GM12872 (cell line): ENCODE data around the gene HOXA6.

Experiments
- TF ChIP-seq, protein P1 (sequence below): IDR thresholded peaks from 3 replicates; pipeline ENCODE4 v1.5.1; 2011; ENCODE audit warnings: low read depth, mild to moderate bottlenecking, low read length, moderate library complexity; ENCODE audit not compliant: insufficient read depth

Gene HOXA6

GRCh38 chr7:27160145-27160545 lies 12.6 kb upstream of the HOXA6 start:
- TF ChIP-seq, protein P1, sequence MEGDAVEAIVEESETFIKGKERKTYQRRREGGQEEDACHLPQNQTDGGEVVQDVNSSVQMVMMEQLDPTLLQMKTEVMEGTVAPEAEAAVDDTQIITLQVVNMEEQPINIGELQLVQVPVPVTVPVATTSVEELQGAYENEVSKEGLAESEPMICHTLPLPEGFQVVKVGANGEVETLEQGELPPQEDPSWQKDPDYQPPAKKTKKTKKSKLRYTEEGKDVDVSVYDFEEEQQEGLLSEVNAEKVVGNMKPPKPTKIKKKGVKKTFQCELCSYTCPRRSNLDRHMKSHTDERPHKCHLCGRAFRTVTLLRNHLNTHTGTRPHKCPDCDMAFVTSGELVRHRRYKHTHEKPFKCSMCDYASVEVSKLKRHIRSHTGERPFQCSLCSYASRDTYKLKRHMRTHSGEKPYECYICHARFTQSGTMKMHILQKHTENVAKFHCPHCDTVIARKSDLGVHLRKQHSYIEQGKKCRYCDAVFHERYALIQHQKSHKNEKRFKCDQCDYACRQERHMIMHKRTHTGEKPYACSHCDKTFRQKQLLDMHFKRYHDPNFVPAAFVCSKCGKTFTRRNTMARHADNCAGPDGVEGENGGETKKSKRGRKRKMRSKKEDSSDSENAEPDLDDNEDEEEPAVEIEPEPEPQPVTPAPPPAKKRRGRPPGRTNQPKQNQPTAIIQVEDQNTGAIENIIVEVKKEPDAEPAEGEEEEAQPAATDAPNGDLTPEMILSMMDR, result no peak

DNA sequence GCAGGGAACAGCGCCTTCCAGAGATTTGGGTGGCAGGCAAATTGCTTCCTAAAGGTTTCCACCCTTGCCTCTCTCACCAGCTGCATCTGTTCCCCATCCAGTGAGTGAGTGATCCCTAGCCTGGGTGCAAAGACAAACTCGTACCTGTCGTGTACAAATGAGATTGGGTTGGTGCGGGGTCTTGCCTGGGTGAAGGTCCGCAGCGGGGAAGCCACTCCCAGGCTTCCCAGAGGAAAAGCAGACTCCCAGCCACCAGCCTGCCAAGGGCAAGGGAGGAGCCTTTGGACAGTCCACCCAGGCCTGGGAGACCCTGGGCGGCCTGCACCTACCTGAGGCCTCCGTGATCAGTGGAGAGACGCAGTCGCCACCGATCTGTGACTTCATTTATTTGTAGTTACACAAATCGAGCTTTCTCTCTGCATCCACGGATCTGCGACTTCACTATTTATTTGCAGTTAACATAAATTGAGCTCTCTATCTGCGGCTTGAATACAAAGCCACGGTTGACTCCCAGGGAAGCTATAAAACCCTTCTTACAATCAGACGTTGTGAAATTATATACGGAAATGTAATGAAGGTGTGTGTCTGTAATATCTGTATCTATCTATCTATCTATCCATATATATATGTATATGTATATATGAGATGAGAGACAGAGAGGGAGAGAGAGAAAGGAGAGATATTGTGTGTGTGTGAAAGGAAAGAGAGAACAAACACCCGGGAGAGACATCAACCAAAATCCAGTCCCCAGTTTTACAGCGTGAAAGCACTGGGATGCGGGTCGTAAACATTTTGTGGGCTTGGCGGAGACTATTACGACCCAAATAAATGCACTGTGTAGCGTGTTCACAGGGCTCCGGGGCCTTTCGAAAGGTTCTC lies 11.9 kb upstream of the HOXA6 start:
- TF ChIP-seq, protein P1, result no peak

DNA sequence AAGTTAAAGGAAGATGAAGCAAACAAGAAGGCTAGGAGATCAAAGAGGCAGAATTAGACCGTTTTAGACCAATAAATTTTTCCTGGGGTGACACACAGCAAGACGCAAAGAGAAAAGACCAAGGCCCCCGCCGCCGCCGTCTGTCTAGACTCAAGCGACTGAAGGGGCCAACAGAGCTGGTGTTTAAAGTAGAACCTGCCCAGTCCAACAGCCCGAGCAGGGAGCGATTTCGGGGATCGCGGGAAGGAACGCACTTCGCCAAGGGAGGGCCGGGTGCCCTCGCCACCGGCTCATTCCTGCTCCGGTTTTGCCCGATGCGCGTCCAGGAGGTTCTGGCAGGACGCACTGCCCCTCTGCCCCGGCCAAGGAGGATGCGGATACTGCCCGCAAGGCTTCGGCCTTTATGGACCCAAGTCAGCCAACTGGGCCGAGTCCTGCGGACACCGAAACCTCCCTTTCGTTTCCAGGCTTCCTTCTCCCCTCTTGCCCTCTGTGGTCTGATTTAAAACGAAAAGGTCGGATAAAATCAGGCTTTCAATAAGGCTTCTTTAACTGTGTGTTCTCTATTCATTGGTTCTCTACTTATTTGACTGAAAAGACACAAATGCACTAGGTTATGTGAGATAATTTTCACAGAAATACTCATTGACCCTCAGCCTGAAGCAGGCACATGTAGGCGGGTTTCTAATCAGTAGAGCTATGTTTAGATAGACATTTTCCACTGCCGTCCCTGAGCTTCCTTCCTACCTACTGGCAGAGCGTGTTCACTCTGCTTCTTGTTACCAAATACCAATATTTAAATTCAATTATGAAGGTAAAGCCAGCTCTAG lies 11.1 kb upstream of the HOXA6 start:
- TF ChIP-seq, protein P1, result no peak

DNA sequence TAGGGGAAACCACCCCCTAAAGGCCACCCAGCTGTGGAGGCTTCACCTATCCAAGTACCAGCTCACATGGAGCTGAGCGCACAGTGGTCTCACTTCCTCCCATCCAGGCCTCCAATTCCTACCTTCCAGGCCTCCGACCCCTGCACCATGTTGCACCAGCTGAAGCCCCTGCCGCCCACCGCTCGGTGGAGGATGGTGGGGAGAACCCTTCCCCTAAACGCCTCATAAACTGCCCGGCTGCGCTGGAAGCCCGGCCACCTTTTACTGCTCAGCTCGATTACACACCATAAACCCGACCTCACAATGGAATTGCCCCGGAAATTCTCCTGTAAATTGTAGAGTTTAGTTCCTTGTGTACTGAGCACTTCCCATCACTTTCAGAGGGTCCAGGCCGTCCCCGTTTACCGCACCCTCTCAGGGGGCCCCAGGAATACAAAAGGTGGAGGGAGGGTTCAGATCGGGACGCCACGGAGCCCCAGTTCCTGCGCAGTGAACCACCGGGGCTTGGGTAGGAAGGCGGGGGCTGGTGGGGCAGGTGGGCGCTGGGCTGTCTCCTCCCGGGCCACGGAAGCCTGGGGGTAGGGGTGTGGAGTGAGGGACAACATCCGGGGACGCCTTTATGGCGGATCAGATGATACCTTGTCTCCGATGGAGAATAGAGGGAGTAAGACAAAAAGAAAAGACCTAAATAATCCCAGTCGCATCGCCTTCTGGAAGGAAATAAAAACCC lies 10.3 kb upstream of the HOXA6 start:
- TF ChIP-seq, protein P1, result no peak

DNA sequence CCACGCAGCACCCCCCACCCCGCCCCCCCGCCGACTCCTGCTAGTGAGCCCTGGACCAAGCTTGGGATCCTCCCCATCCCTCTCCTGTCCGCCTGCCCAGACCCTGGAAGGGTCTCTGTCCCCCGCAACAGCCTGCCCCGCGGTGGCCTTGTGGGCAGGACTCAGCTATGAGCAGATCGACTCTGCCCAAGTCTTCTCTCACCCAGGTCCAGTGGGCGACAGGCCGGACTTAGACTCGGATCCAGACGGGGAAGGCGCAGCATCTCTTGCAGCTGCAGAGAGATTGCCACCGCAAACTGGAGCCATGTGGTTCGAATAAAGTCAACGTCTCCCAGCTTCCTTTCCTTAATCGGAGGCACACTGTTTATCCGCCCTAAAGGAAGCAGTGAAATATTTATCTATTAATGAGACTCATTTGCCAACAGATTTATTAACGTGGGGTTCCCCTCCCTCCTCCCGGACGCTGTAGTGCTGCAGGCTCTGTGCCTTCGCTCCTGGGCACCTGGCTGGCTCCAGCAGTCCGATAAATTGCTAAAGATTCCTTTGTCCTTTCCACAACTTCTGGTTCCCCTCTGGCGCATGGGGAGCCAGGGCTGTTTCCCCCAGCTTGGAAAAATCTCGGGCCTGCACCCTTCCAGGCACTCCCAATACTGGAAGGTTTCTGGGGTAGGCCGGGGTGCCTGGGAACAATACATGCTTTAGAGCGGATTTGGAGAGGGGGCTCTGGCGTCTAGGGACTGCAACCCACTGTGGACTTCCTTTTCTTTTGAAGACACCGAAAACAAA lies 9.5 kb upstream of the HOXA6 start:
- TF ChIP-seq, protein P1, result no peak

GRCh38 chr7:27156508-27156898 lies 8.9 kb upstream of the HOXA6 start, which contains the start of gene HOXA7:
Gene HOXA7, minus strand, starts transcription at chr7:27156675. Its CDS starts 130 bp downstream, at chr7:27156545.
- TF ChIP-seq, protein P1, result no peak
